OCI-LY3 (cell line): ENCODE measurements around the gene SLC5A7.

Experiments used
- H2AFZ ChIP-seq: fragments of 200-600, 300-600 bp; shearing (Covaris generic); 2 replicates; pipeline ENCODE4 v1.6.0; 2014; ENCODE audit warnings: antibody characterized with exemption, low read depth, low read length
- H3K27ac ChIP-seq: fragments of 200-600, 300-600 bp; sonication (generic); 2 replicates; pipeline ENCODE4 v1.5.1; 2014; ENCODE audit warnings: mild to moderate bottlenecking, low read length, moderate library complexity, mixed read lengths
- H3K27me3 ChIP-seq: fragments of 200-600, 300-600 bp; sonication (generic); 2 replicates; pipeline ENCODE4 v1.6.1; 2014; ENCODE audit warnings: low read depth, low read length, mixed read lengths
- H3K36me3 ChIP-seq: fragments of 200-600, 300-600 bp; sonication (generic); replicated peaks from 2 replicates; pipeline ENCODE3; 2014; ENCODE audit warnings: low read depth, low read length, mixed read lengths
- H3K4me1 ChIP-seq: fragments of 300-600, 200-600 bp; sonication (generic); 2 replicates; pipeline ENCODE4 v1.6.1; 2014; ENCODE audit warnings: low read length, mixed read lengths
- H3K4me2 ChIP-seq: fragments of 200-600, 300-600 bp; sonication (generic); 2 replicates; pipeline ENCODE4 v1.6.1; 2014; ENCODE audit warnings: low read length, mixed read lengths
- H3K4me3 ChIP-seq: fragments of 300-600, 200-600 bp; sonication (generic); 2 replicates; pipeline ENCODE4 v1.5.1; 2014; ENCODE audit warnings: antibody characterized with exemption, mild to moderate bottlenecking, low read length, moderate library complexity
- H3K79me2 ChIP-seq: fragments of 300-600, 200-600 bp; shearing (Covaris generic); 2 replicates; pipeline ENCODE4 v1.6.1; 2014; ENCODE audit warnings: mild to moderate bottlenecking, low read length, mixed read lengths
- H3K9ac ChIP-seq: fragments of 300-600, 200-600 bp; shearing (Covaris generic); 2 replicates; pipeline ENCODE4 v1.6.0; 2014; ENCODE audit warnings: mild to moderate bottlenecking, low read length, moderate library complexity
- H3K9me3 ChIP-seq: fragments of 200-600, 300-600 bp; shearing (Covaris generic); 2 replicates; pipeline ENCODE4 v1.6.1; 2014; ENCODE audit warnings: low read length, mixed read lengths; ENCODE audit not compliant: insufficient read depth
- H4K20me1 ChIP-seq: fragments of 200-600, 300-600 bp; sonication (generic); 2 replicates; pipeline ENCODE4 v1.6.1; 2016; ENCODE audit warnings: low read length, mixed read lengths; ENCODE audit not compliant: insufficient read depth
- CTCF ChIP-seq: fragments of 200-600, 300-600 bp; sonication (generic); IDR thresholded peaks from 2 replicates; pipeline ENCODE4 v1.5.1; 2014; ENCODE audit warnings: antibody characterized with exemption, low read length, low read depth
- EZH2phosphoT487 ChIP-seq: fragments of 200-600 bp; shearing (Covaris generic); IDR thresholded peaks from 2 replicates; pipeline ENCODE4 v1.6.1; 2018; ENCODE audit warnings: antibody characterized with exemption, mixed run types, low read depth

SLC5A7 gene

GRCh38 chr2:108023776-108024175 is 37.5 kb downstream of the SLC5A7 start:
- Histone ChIP-seq H3K27ac (no peak overlapping the region), H4K20me1 (no peaks in the 10 kb centered on the region), H3K4me2 (no peak overlapping the region), H3K79me2 (no peaks in the 10 kb centered on the region), H2AFZ (no peak overlapping the region), H3K4me1 (no peaks in the 10 kb centered on the region), H3K9ac (no peak overlapping the region), H3K36me3 (no peaks in the 10 kb centered on the region), H3K9me3 (no peaks in the 10 kb centered on the region), H3K27me3 (no peaks in the 10 kb centered on the region), H3K4me3 (no peak overlapping the region)
- no peak for TF ChIP-seq EZH2phosphoT487
- TF ChIP-seq CTCF, result no peak

- no peak overlapping the region for H3K27ac ChIP-seq
- no peaks in the 10 kb centered on the region for H3K36me3 ChIP-seq
- no peak overlapping the region for H3K4me3 ChIP-seq
- no peaks in the 10 kb centered on the region for H3K27me3 ChIP-seq
- no peaks in the 10 kb centered on the region for H3K79me2 ChIP-seq
- H3K9ac ChIP-seq, result no peak overlapping the region
- H2AFZ ChIP-seq, result no peak overlapping the region
- no peaks in the 10 kb centered on the region for H3K9me3 ChIP-seq
- H3K4me1 ChIP-seq, result no peaks in the 10 kb centered on the region
- no peak for TF ChIP-seq CTCF
- TF ChIP-seq EZH2phosphoT487, result no peak
- no peaks in the 10 kb centered on the region for H4K20me1 ChIP-seq
- no peak overlapping the region for H3K4me2 ChIP-seq
These were observed 39.9 kb downstream of the SLC5A7 start for GRCh38 chr2:108026092-108026794.

- Histone ChIP-seq H3K4me1 (no peaks in the 10 kb centered on the region), H3K79me2 (no peaks in the 10 kb centered on the region), H3K27me3 (no peaks in the 10 kb centered on the region), H3K27ac (no peak overlapping the region), H3K9me3 (no peaks in the 10 kb centered on the region), H3K9ac (no peak overlapping the region), H4K20me1 (no peaks in the 10 kb centered on the region), H3K36me3 (no peaks in the 10 kb centered on the region), H2AFZ (no peak overlapping the region), H3K4me3 (no peak overlapping the region), H3K4me2 (no peak overlapping the region)
- TF ChIP-seq CTCF (no peak), EZH2phosphoT487 (no peak)
These were observed 43.2 kb downstream of the SLC5A7 start for GRCh38 chr2:108029496-108029895.

GRCh38 chr2:108029912-108030311 is 43.6 kb downstream of the SLC5A7 start:
- Histone ChIP-seq H3K27ac (no peak overlapping the region), H3K4me2 (no peak overlapping the region), H2AFZ (no peak overlapping the region), H3K9ac (no peak overlapping the region), H3K4me3 (no peak overlapping the region), H3K79me2 (no peaks in the 10 kb centered on the region), H3K9me3 (no peaks in the 10 kb centered on the region), H3K4me1 (no peaks in the 10 kb centered on the region), H3K27me3 (no peaks in the 10 kb centered on the region), H4K20me1 (no peaks in the 10 kb centered on the region), H3K36me3 (no peaks in the 10 kb centered on the region)
- TF ChIP-seq EZH2phosphoT487, result no peak
- no peak for TF ChIP-seq CTCF
